CD4-positive, alpha-beta T cell (primary cell): ENCODE data around the gene RPL37A. TPM values are rescaled to one million over a fixed set of nuclear protein-coding genes. Genes with fewer than 3 reads are reported as not detected.
A peak's percentile ranks its signal among the peaks of the same experiment; 100 is the strongest.

Experiments used
- ATAC-seq: fragments of 200-7000 bp; cut with Tn5 transposase; one replicate; pipeline ENCODE4 v1.10.0; 2022; ENCODE audit warnings: mild to moderate bottlenecking; ENCODE audit not compliant: poor library complexity
- CTCF ChIA-PET: fragments of 350-600 bp; sonication (Branson Sonifier 250); formaldehyde crosslinking; loops from one replicate; lab custom pipeline; 2021; ENCODE audit warnings: antibody characterized with exemption, inconsistent platforms; lab: Charles Lee
- POLR2A ChIA-PET: fragments of 350-600 bp; sonication (Branson Sonifier 250); formaldehyde crosslinking; loops from one replicate; lab custom pipeline; 2021; ENCODE audit warnings: antibody characterized with exemption, inconsistent platforms; lab: Charles Lee
- DNase-seq, 14 experiments: peaks; one replicate each; pipeline ENCODE4 v3.0.0-alpha.2; 2013 to 2020; ENCODE audit warnings: mixed read lengths in 2 of 14
- H3K27ac ChIP-seq, 2 donors: one replicate each; pipeline versions ENCODE4 v1.5.1 to v1.7.0; 2013; ENCODE audit warnings: low read length in 2 of 2, low read depth in 1 of 2, mild to moderate bottlenecking in 1 of 2
- H3K27me3 ChIP-seq, 2 experiments: 1 replicate in 1 of 2; 2 replicates in 1 of 2; pipeline versions ENCODE4 v1.6.1 to v1.7.0; 2013; ENCODE audit warnings: low read length in 2 of 2, control low read depth in 1 of 2, mild to moderate bottlenecking in 1 of 2, moderate library complexity in 1 of 2; ENCODE audit not compliant: insufficient read depth in 2 of 2, control insufficient read depth in 1 of 2
- H3K36me3 ChIP-seq: one replicate; pipeline ENCODE4 v1.6.1; 2013; ENCODE audit warnings: low read length, control low read depth; ENCODE audit not compliant: insufficient read depth
- H3K4me1 ChIP-seq: one replicate; pipeline ENCODE4 v1.6.1; 2013; ENCODE audit warnings: low read length, control low read depth; ENCODE audit not compliant: insufficient read depth
- H3K4me3 ChIP-seq: one replicate; pipeline ENCODE4 v1.5.1; 2013; ENCODE audit warnings: mild to moderate bottlenecking, low read length, moderate library complexity
- H3K9me3 ChIP-seq, 2 experiments: 1 replicate in 1 of 2; 2 replicates in 1 of 2; pipeline versions ENCODE4 v1.6.1 to v1.7.0; 2013; ENCODE audit warnings: low read length in 2 of 2, mild to moderate bottlenecking in 2 of 2, control low read depth in 1 of 2, moderate library complexity in 1 of 2; ENCODE audit not compliant: control insufficient read depth in 1 of 2, insufficient read depth in 1 of 2
- H3K27ac Mint-ChIP-seq: one replicate; pipeline ENCODE4 v1.8.0; 2020; ENCODE audit warnings: mixed read lengths
- H3K27me3 Mint-ChIP-seq: one replicate; pipeline ENCODE4 v1.8.0; 2021; ENCODE audit warnings: mixed read lengths
- H3K36me3 Mint-ChIP-seq: one replicate; pipeline ENCODE4 v1.8.0; 2021; ENCODE audit warnings: low read depth, mixed read lengths
- H3K4me1 Mint-ChIP-seq: one replicate; pipeline ENCODE4 v1.8.0; 2021; ENCODE audit warnings: low read depth, mixed read lengths
- H3K4me3 Mint-ChIP-seq: one replicate; pipeline ENCODE4 v1.8.0; 2020; ENCODE audit warnings: mild to moderate bottlenecking, mixed read lengths
- H3K9me3 Mint-ChIP-seq: one replicate; pipeline ENCODE4 v1.8.0; 2020; ENCODE audit warnings: mixed read lengths
- CTCF ChIP-seq: fragments of 200-600 bp; IDR thresholded peaks from one replicate; pipeline ENCODE4 v1.8.0; 2022; ENCODE audit warnings: antibody characterized with exemption, mild to moderate bottlenecking
- intact Hi-C, 2 experiments: fragments of 100-400 bp; cut with DNase I in 1 of 2; cut with micrococcal nuclease in 1 of 2; formaldehyde crosslinking; loops; one replicate each; pipeline versions ENCODE4 v1.15.1 to v1.9.0; 2023 to 2025; cut with DNase I, micrococcal nuclease
- total RNA-seq, 174 experiments: library from RNA in 2 of 174; stranded (reverse) in 2 of 174; gene quantifications; one replicate each; pipeline ENCODE4 v1.2.3 and lab custom pipeline; 2021 to 2026

The RPL37A gene
- total RNA-seq, 2 experiments from 2014 or later = 4,138 to 4,142 TPM

GRCh38 chr2:216503697-216504375 is 5.2 kb downstream of the RPL37A start:
- Histone ChIP-seq H3K27ac (no peak overlapping the region), H3K4me3 (no peak overlapping the region), H3K9me3 (no peaks in the 10 kb centered on the region), H3K36me3 (peaks cover 60% of the 10 kb centered on the region), H3K4me1 (peaks cover 15% of the 10 kb centered on the region), H3K27me3 (no peaks in the 10 kb centered on the region)
- DNase-seq = no peak
- ChIA-PET CTCF (no interaction called here), POLR2A (no interaction called here)
- no peak for TF ChIP-seq CTCF
- Mint-ChIP-seq H3K4me3 (no peak overlapping the region), H3K36me3 (peaks cover 79% of the 10 kb centered on the region), H3K4me1 (peaks cover 48% of the 10 kb centered on the region), H3K27ac (peak overlapping the region; percentile 41), H3K27me3 (no peaks in the 10 kb centered on the region), H3K9me3 (no peaks in the 10 kb centered on the region)
- intact Hi-C loops = loop anchor here in 1 of 2 experiments (10.0 kb wide), 1 partner anchor 1689 kb away; no protein-coding TSS in a partner anchor
- no peak for ATAC-seq

GRCh38 chr2:216504376-216504762 is 5.7 kb downstream of the RPL37A start:
- H3K36me3 ChIP-seq = peaks cover 60% of the 10 kb centered on the region
- no peak overlapping the region for H3K27ac ChIP-seq
- ATAC-seq = no peak
- no peaks in the 10 kb centered on the region for H3K27me3 Mint-ChIP-seq
- peaks cover 74% of the 10 kb centered on the region for H3K36me3 Mint-ChIP-seq
- no peaks in the 10 kb centered on the region for H3K9me3 Mint-ChIP-seq
- H3K4me3 Mint-ChIP-seq = no peak overlapping the region
- no peak overlapping the region for H3K4me3 ChIP-seq
- H3K4me1 ChIP-seq = peaks cover 15% of the 10 kb centered on the region
- CTCF ChIA-PET = no interaction called here
- H3K27ac Mint-ChIP-seq = peak overlapping the region; percentile 41
- intact Hi-C loops = loop anchor here in 1 of 2 experiments (10.0 kb wide), 1 partner anchor 1690 kb away; no protein-coding TSS in a partner anchor
- no peak for TF ChIP-seq CTCF
- no peak for DNase-seq
- POLR2A ChIA-PET = no interaction called here
- no peaks in the 10 kb centered on the region for H3K9me3 ChIP-seq
- no peaks in the 10 kb centered on the region for H3K27me3 ChIP-seq
- peaks cover 43% of the 10 kb centered on the region for H3K4me1 Mint-ChIP-seq

- Histone ChIP-seq H3K9me3 (no peaks in the 10 kb centered on the region), H3K27me3 (no peaks in the 10 kb centered on the region), H3K4me3 (no peak overlapping the region), H3K27ac (no peak overlapping the region), H3K4me1 (peaks cover 5% of the 10 kb centered on the region), H3K36me3 (peaks cover 52% of the 10 kb centered on the region)
- peaks cover 33% of the 10 kb centered on the region for H3K4me1 Mint-ChIP-seq
- no peak for TF ChIP-seq CTCF
- intact Hi-C loops = loop anchor here in 1 of 2 experiments (10.0 kb wide), 1 partner anchor 1691 kb away; no protein-coding TSS in a partner anchor
- ATAC-seq = no peak
- peak overlapping the region; percentile 49 for H3K27ac Mint-ChIP-seq
- peaks cover 63% of the 10 kb centered on the region for H3K36me3 Mint-ChIP-seq
- no peaks in the 10 kb centered on the region for H3K9me3 Mint-ChIP-seq
- H3K27me3 Mint-ChIP-seq = no peaks in the 10 kb centered on the region
- CTCF ChIA-PET = no interaction called here
- DNase-seq = no peak
- POLR2A ChIA-PET = interaction anchor here (1.4 kb wide), 1 partner anchor 7 kb away, joined by 5 read pairs; the partner anchor contains the start of gene RPL37A
- H3K4me3 Mint-ChIP-seq = no peak overlapping the region
These were observed 6.8 kb downstream of the RPL37A start for GRCh38 chr2:216505133-216506106.
